H1 (cell line): ENCODE data around the gene RFX2. TPM values are rescaled to one million over a fixed set of nuclear protein-coding genes. Genes with fewer than 3 reads are reported as not detected.

ENCODE experiments used
- CTCF ChIA-PET: fragments of 300-600 bp; sonication (Branson Sonifier 250); formaldehyde crosslinking; loops from one replicate; lab custom pipeline; 2021; ENCODE audit not compliant: partially characterized antibody; lab: Charles Lee
- POLR2A ChIA-PET: fragments of 300-600 bp; sonication (Branson Sonifier 250); formaldehyde crosslinking; loops from one replicate; lab custom pipeline; 2021; ENCODE audit warnings: inconsistent platforms; ENCODE audit not compliant: partially characterized antibody; lab: Charles Lee
- DNase-seq, 2 experiments: peaks; one replicate each; pipeline versions ENCODE4 v3.0.0 to v3.0.0-alpha.2; 2010 to 2022; ENCODE audit warnings: low spot score in 2 of 2, low read depth in 1 of 2, mixed read lengths in 1 of 2
- FAIRE-seq: peaks from 2 replicates; lab custom pipeline; 2011; peaks lifted over from hg19 to GRCh38; lab: Jason Lieb, UNC
- H2AFZ ChIP-seq: 2 replicates; pipeline ENCODE4 v1.8.1; 2012; ENCODE audit warnings: low read length, inconsistent platforms
- H2AK5ac ChIP-seq: 2 replicates; pipeline ENCODE4 v1.6.1; 2013; ENCODE audit warnings: low read depth, low read length
- H2BK120ac ChIP-seq: replicated peaks from 2 replicates; pipeline ENCODE3; 2013; ENCODE audit warnings: low read depth, low read length, inconsistent platforms
- H2BK12ac ChIP-seq: 2 replicates; pipeline ENCODE4 v1.6.1; 2013; ENCODE audit warnings: low read depth, low read length
- H2BK15ac ChIP-seq: 2 replicates; pipeline ENCODE4 v1.6.1; 2013; ENCODE audit warnings: low read length
- H2BK20ac ChIP-seq: 2 replicates; pipeline ENCODE4 v1.6.1; 2013; ENCODE audit warnings: low read length
- H2BK5ac ChIP-seq: 2 replicates; pipeline ENCODE4 v1.6.1; 2013; ENCODE audit warnings: low read depth, low read length
- H3K14ac ChIP-seq: 2 replicates; pipeline ENCODE4 v1.6.1; 2013; ENCODE audit warnings: inconsistent platforms; ENCODE audit not compliant: insufficient read length
- H3K18ac ChIP-seq: 2 replicates; pipeline ENCODE4 v1.6.1; 2013; ENCODE audit warnings: low read length; ENCODE audit errors: extremely low read depth
- H3K23ac ChIP-seq: 2 replicates; pipeline ENCODE4 v1.6.1; 2013; ENCODE audit warnings: inconsistent platforms; ENCODE audit not compliant: insufficient read length
- H3K23me2 ChIP-seq: 2 replicates; pipeline ENCODE4 v1.6.1; 2013; ENCODE audit warnings: low read depth, low read length
- H3K27ac ChIP-seq: 2 replicates; pipeline ENCODE4 v1.6.1; 2011; ENCODE audit warnings: low read depth, low read length, inconsistent platforms
- H3K27me3 ChIP-seq, 4 experiments: replicated peaks in 1 of 4; 1 replicate in 1 of 4; 2 replicates in 3 of 4; pipeline versions ENCODE4 v1.6.1 to v1.8.1; 2011 to 2013; ENCODE audit warnings: low read length in 3 of 4, mild to moderate bottlenecking in 3 of 4, inconsistent platforms in 2 of 4, mixed read lengths in 2 of 4, moderate library complexity in 1 of 4; ENCODE audit not compliant: control insufficient read depth in 3 of 4, insufficient read depth in 3 of 4; ENCODE audit errors: extremely low read depth in 1 of 4
- H3K36me3 ChIP-seq, 4 experiments: 2 replicates each; pipeline versions ENCODE4 v1.6.1 to v1.8.1; 2011 to 2013; ENCODE audit warnings: mild to moderate bottlenecking in 4 of 4, low read length in 3 of 4, moderate library complexity in 2 of 4, control low read depth in 1 of 4, inconsistent platforms in 1 of 4; ENCODE audit not compliant: insufficient read depth in 4 of 4, control insufficient read depth in 2 of 4
- H3K4ac ChIP-seq: replicated peaks from 2 replicates; pipeline ENCODE3; 2013; ENCODE audit warnings: low read length, low read depth, mixed read lengths, inconsistent platforms; ENCODE audit not compliant: insufficient read length
- H3K4me1 ChIP-seq, 4 experiments: replicated peaks in 1 of 4; 1 replicate in 1 of 4; 2 replicates in 3 of 4; pipeline versions ENCODE4 v1.6.1 to v1.8.1; 2011 to 2013; ENCODE audit warnings: low read length in 3 of 4, inconsistent platforms in 2 of 4, mixed read lengths in 1 of 4; ENCODE audit not compliant: insufficient read depth in 4 of 4, control insufficient read depth in 3 of 4
- H3K4me2 ChIP-seq, 2 experiments: 2 replicates each; pipeline versions ENCODE4 v1.6.1 to v1.8.1; 2011 to 2013; ENCODE audit warnings: low read depth in 2 of 2, low read length in 2 of 2, control low read depth in 1 of 2, inconsistent platforms in 1 of 2, mild to moderate bottlenecking in 1 of 2; ENCODE audit not compliant: insufficient read depth in 1 of 2
- H3K4me3 ChIP-seq, 4 experiments: fragments of 200-600, 300-600 bp in 1 of 4; sonication (generic), shearing (Covaris generic), sonication (Bioruptor Twin) in 1 of 4; 2 replicates each; pipeline versions ENCODE4 v1.5.1 to v1.8.1; 2011 to 2016; ENCODE audit warnings: low read length in 4 of 4, low read depth in 3 of 4, control low read depth in 2 of 4, inconsistent platforms in 2 of 4, mild to moderate bottlenecking in 2 of 4, mixed read lengths in 1 of 4, moderate library complexity in 1 of 4; ENCODE audit not compliant: insufficient read depth in 2 of 4; ENCODE audit errors: extremely low read depth in 1 of 4
- H3K56ac ChIP-seq: replicated peaks from 2 replicates; pipeline ENCODE3; 2013; ENCODE audit warnings: low read depth, mild to moderate bottlenecking, mixed read lengths, low read length, inconsistent platforms; ENCODE audit not compliant: insufficient read length
- H3K79me1 ChIP-seq: 2 replicates; pipeline ENCODE4 v1.6.1; 2013; ENCODE audit warnings: low read depth, low read length, control low read depth
- H3K79me2 ChIP-seq, 2 experiments: 2 replicates each; pipeline versions ENCODE4 v1.6.1 to v1.8.1; 2012 to 2013; ENCODE audit warnings: low read length in 2 of 2, mild to moderate bottlenecking in 2 of 2, inconsistent platforms in 1 of 2; ENCODE audit not compliant: insufficient read depth in 2 of 2, control insufficient read depth in 1 of 2
- H3K9ac ChIP-seq, 4 experiments: replicated peaks in 1 of 4; 1 replicate in 1 of 4; 2 replicates in 3 of 4; pipeline versions ENCODE4 v1.6.1 to v1.8.1; 2011 to 2013; ENCODE audit warnings: low read depth in 3 of 4, low read length in 3 of 4, control low read depth in 2 of 4, mild to moderate bottlenecking in 2 of 4, moderate library complexity in 2 of 4, inconsistent platforms in 1 of 4; ENCODE audit errors: extremely low read depth in 1 of 4
- H3K9me3 ChIP-seq, 2 experiments: 2 replicates each; pipeline versions ENCODE4 v1.6.1 to v1.8.1; 2012 to 2013; ENCODE audit warnings: mild to moderate bottlenecking in 2 of 2, moderate library complexity in 2 of 2, control low read depth in 1 of 2, inconsistent platforms in 1 of 2, low read depth in 1 of 2, low read length in 1 of 2, mixed read lengths in 1 of 2; ENCODE audit not compliant: insufficient read depth in 2 of 2
- H4K20me1 ChIP-seq, 2 experiments: replicated peaks in 1 of 2; 2 replicates each; pipeline versions ENCODE3 to v1.8.1; 2011 to 2013; ENCODE audit warnings: inconsistent platforms in 2 of 2, low read length in 2 of 2, mild to moderate bottlenecking in 1 of 2; ENCODE audit not compliant: insufficient read depth in 2 of 2, control insufficient read depth in 1 of 2
- H4K5ac ChIP-seq: 2 replicates; pipeline ENCODE4 v1.6.1; 2013; ENCODE audit warnings: low read length, low read depth, mixed read lengths, inconsistent platforms; ENCODE audit not compliant: insufficient read length
- H4K8ac ChIP-seq: 2 replicates; pipeline ENCODE4 v1.8.0; 2013; ENCODE audit warnings: mild to moderate bottlenecking, moderate library complexity, low read length, inconsistent platforms; ENCODE audit not compliant: insufficient read depth; ENCODE audit errors: extremely low read depth
- H4K91ac ChIP-seq: replicated peaks from 2 replicates; pipeline ENCODE3; 2013; ENCODE audit warnings: low read length, mixed read lengths, inconsistent platforms; ENCODE audit not compliant: insufficient read length
- ASH2L ChIP-seq: fragments of 200-600, 300-600 bp; sonication (generic); IDR thresholded peaks from one replicate; pipeline ENCODE4 v1.7.1; 2017; ENCODE audit warnings: low read length
- CHD1 ChIP-seq: IDR thresholded peaks from 2 replicates; pipeline ENCODE4 v1.6.1; 2012; ENCODE audit warnings: low read depth, low read length, improper control_type of control experiment
- RBBP5 ChIP-seq: IDR thresholded peaks from 2 replicates; pipeline ENCODE4 v1.7.1; 2012; ENCODE audit warnings: low read depth, mild to moderate bottlenecking, inconsistent platforms, low read length, moderate library complexity, borderline replicate concordance
- RNF2 ChIP-seq: fragments of 200-900, 300-1000 bp; sonication (generic); IDR thresholded peaks from 2 replicates; pipeline ENCODE4 v1.7.1; 2016; ENCODE audit warnings: borderline replicate concordance, low read depth, mild to moderate bottlenecking, antibody characterized with exemption, low read length; ENCODE audit not compliant: poor library complexity, severe bottlenecking; ENCODE audit errors: missing control alignments
- TAF1 ChIP-seq: IDR thresholded peaks from 2 replicates; pipeline ENCODE4 v1.6.1; 2011; ENCODE audit warnings: mild to moderate bottlenecking, low read depth, low read length
- YY1 ChIP-seq: IDR thresholded peaks from 2 replicates; pipeline ENCODE4 v1.6.1; 2011; ENCODE audit warnings: low read depth, mild to moderate bottlenecking, low read length
- ZNF274 ChIP-seq: IDR thresholded peaks from 2 replicates; pipeline ENCODE4 v1.7.0; 2012; ENCODE audit warnings: low read length, borderline replicate concordance; ENCODE audit errors: extremely low read depth
- WGBS, 2 experiments: shearing (Covaris generic) in 1 of 2; methylation state at CpG; one replicate each; pipeline versions ENCODE4 v1.1.6 to v1.1.7; 2013 to 2015; ENCODE audit warnings: low lambda C conversion rate in 2 of 2, mixed read lengths in 2 of 2, inconsistent platforms in 1 of 2, low coverage in 1 of 2, missing lambda C conversion rate in 1 of 2; ENCODE audit not compliant: insufficient replicate concordance in 2 of 2, insufficient coverage in 1 of 2, insufficient read length in 1 of 2; ENCODE audit errors: extremely low coverage in 1 of 2, missing lambda C conversion rate in 1 of 2; 5-methylcytosine and 5-hydroxymethylcytosine counted together
- polyA plus RNA-seq, 7 experiments: library from polyadenylated mRNA; depleted of rRNA in 3 of 7; stranded (reverse) in 5 of 7; unstranded in 2 of 7; fragments of >200 nt in 5 of 7; fragments of 200-250 nt in 2 of 7; gene quantifications; 1 replicate in 5 of 7; 2 replicates in 1 of 7; 4 replicates in 1 of 7; pipeline versions ENCODE4 v1.2.1 to v1.2.3, GENCODE V29; 2011 to 2013; ENCODE audit warnings: missing spikeins in 2 of 7, mixed read lengths in 2 of 7
- total RNA-seq: library from RNA; stranded (reverse); fragmentation: NEBNext Ultra II Directional; extraction: Animal tissue kit (Norgen Biotek cat#: 25700); gene quantifications from 2 replicates; pipeline ENCODE4 v1.2.1, GENCODE V29; 2021

Gene RFX2
- total and polyA plus RNA-seq, 2 of the 8 experiments (the other 6 are each of a cell fraction or from before 2014, with no cell fraction given), result 4.8 to 5.3 TPM

GRCh38 chr19:5943623-5944022 is 166.7 kb downstream of the RFX2 start:
- WGBS, 2 experiments, result 85% methylated on average over 10 of the region's 10 CpGs; no CpG with 5 or more reads in 1 of the 2 experiments
- ChIA-PET POLR2A (interaction anchor here (0.6 to 1.9 kb wide), 3 partner anchors 8 to 115 kb away, joined by 3 to 4 read pairs (median 4); no protein-coding TSS in a partner anchor), CTCF (interaction anchor here (0.6 to 2.5 kb wide), 9 partner anchors 8 to 1322 kb away, joined by 3 to 10 read pairs (median 3); no protein-coding TSS in a partner anchor)
- no peak overlapping the region for H2BK120ac ChIP-seq
- no peak for DNase-seq
- no peak overlapping the region for H3K14ac ChIP-seq
- peaks cover 0 to 61% of the 10 kb centered on the region in 2 experiments; a peak in 3 of 4 replicates for H3K79me2 ChIP-seq
- H3K4ac ChIP-seq, result no peak overlapping the region
- peaks cover 0 to 21% (median 9%) of the 10 kb centered on the region in 4 experiments; a peak in 5 of 8 replicates for H3K36me3 ChIP-seq
- H3K79me1 ChIP-seq, result peaks cover 21% of the 10 kb centered on the region
- H2BK15ac ChIP-seq, result no peak overlapping the region
- peaks cover 30 to 35% of the 10 kb centered on the region in 2 experiments for H4K20me1 ChIP-seq
- H3K4me3 ChIP-seq, result no peak overlapping the region
- H3K9ac ChIP-seq, result 0 out of 7 replicates have a peak overlapping the region, but pooled peaks of 1 of the 4 experiments have one; percentile 11
- H4K5ac ChIP-seq, result no peak overlapping the region
- H2AFZ ChIP-seq, result no peak overlapping the region
- no peak overlapping the region for H2BK12ac ChIP-seq
- H2BK20ac ChIP-seq, result no peak overlapping the region
- no peak overlapping the region for H4K8ac ChIP-seq
- no peak overlapping the region for H3K18ac ChIP-seq
- H4K91ac ChIP-seq, result no peak overlapping the region
- no peak overlapping the region for H3K23ac ChIP-seq
- no peak overlapping the region for H2AK5ac ChIP-seq
- 0 out of 2 replicates have a peak overlapping the region, but pooled peaks have one; percentile 24 for H2BK5ac ChIP-seq
- no peak overlapping the region for H3K4me2 ChIP-seq
- no peaks in the 10 kb centered on the region for H3K27me3 ChIP-seq
- H3K9me3 ChIP-seq, result no peaks in the 10 kb centered on the region
- H3K27ac ChIP-seq, result no peak overlapping the region
- FAIRE-seq, result no peak
- TF ChIP-seq RNF2 (no peak), TAF1 (no peak), CHD1 (no peak), ASH2L (no peak), ZNF274 (no peak), YY1 (no peak), RBBP5 (no peak)
- H3K4me1 ChIP-seq, result peaks cover 0 to 1% (median 0%) of the 10 kb centered on the region in 4 experiments; a peak in 4 of 7 replicates
- H3K23me2 ChIP-seq, result no peaks in the 10 kb centered on the region
- no peak overlapping the region for H3K56ac ChIP-seq
